ENCODE results near the gene GMPR2. TPM values are rescaled to one million over a fixed set of nuclear protein-coding genes. Genes with fewer than 3 reads are reported as not detected.

Gene GMPR2
- polyA plus RNA-seq, 3 donors, result 84.4 to 84.7 (median 84.5) TPM

DNA sequence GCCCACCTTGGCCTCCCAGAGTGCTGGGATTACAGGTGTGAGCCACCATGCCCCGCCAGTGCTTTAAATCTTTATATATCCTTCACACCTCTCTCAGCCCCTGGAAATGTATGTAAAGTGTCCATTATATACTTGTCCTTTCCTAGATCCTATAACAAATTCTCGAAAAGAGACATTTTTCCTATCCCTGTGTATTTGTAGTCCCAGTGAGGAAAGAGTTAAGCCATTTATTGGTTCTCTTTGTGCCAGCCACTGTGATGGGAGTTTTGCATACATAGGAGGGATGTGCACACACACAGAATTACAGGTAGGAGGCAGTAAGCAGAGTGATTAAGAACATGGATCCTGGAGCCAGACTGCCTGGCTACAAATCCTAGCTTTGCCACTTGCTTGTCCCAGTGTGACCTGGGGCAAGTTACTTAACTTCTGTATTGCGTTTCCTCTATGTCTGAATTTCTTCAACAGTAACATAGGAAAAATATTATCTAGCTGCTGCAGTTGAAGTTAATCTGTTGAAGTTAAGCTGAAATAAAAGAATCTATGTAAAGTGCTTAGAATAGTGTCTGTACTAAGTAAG lies 40.8 kb downstream of the GMPR2 start:
- no CpG with 5 or more reads among the region's 3 CpGs for WGBS (ENCODE audit: insufficient coverage)
- Mint-ChIP-seq H3K27ac (peak overlapping the region; percentile 90 to 97 (median 95)), H3K4me3 (peak overlapping the region in 1 of 2 donors; percentile 62), H3K36me3 (peaks cover 17 to 19% of the 10 kb centered on the region in 2 donors), H3K27me3 (ENCODE audit: low read depth in 3 of 3) (no peaks in the 10 kb centered on the region), H3K4me1 (peaks cover 72% of the 10 kb centered on the region), H3K9me3 (peaks cover 0 to 4% (median 0%) of the 10 kb centered on the region in 7 donors)
- Histone ChIP-seq H3K4me3 (replicated peaks in 1 of 3; ENCODE audit: low read depth in 2 of 3, low read length in 3 of 3) (peak overlapping the region in 1 of 3 experiments; percentile 53), H3K79me2 (ENCODE audit: insufficient read depth, low read length) (peaks cover 60% of the 10 kb centered on the region), H3K4me1 (ENCODE audit: control insufficient read depth in 1 of 2, insufficient read depth in 2 of 2, low read length in 2 of 2) (peaks cover 76 to 80% of the 10 kb centered on the region in 2 donors), H3K27ac (ENCODE audit: low read depth in 1 of 2, low read length in 2 of 2) (peak overlapping the region; percentile 79 to 98), H3K36me3 (replicated peaks in 1 of 2; ENCODE audit: control insufficient read depth in 1 of 2, insufficient read depth in 2 of 2, low read length in 2 of 2) (peaks cover 15 to 17% of the 10 kb centered on the region in 2 donors), H3K4me2 (replicated peaks; ENCODE audit: extremely low read depth, low read length, poor library complexity, severe bottlenecking) (peak overlapping the region; percentile 56), H3K9me3 (replicated peaks in 1 of 2; ENCODE audit: control insufficient read depth in 1 of 2, insufficient read depth in 1 of 2, low read length in 2 of 2) (no peaks in the 10 kb centered on the region), H3K27me3 (ENCODE audit: control insufficient read depth in 2 of 2, insufficient read depth in 2 of 2, low read length in 2 of 2) (no peaks in the 10 kb centered on the region), H2AFZ (ENCODE audit: insufficient read depth, low read depth, low read length, poor library complexity, severe bottlenecking) (no peak overlapping the region), H3K9ac (ENCODE audit: insufficient read depth, low read length, poor library complexity, severe bottlenecking) (no peak overlapping the region), H4K20me1 (ENCODE audit: insufficient read depth, low read length) (no peaks in the 10 kb centered on the region)
- TF ChIP-seq, protein P1, sequence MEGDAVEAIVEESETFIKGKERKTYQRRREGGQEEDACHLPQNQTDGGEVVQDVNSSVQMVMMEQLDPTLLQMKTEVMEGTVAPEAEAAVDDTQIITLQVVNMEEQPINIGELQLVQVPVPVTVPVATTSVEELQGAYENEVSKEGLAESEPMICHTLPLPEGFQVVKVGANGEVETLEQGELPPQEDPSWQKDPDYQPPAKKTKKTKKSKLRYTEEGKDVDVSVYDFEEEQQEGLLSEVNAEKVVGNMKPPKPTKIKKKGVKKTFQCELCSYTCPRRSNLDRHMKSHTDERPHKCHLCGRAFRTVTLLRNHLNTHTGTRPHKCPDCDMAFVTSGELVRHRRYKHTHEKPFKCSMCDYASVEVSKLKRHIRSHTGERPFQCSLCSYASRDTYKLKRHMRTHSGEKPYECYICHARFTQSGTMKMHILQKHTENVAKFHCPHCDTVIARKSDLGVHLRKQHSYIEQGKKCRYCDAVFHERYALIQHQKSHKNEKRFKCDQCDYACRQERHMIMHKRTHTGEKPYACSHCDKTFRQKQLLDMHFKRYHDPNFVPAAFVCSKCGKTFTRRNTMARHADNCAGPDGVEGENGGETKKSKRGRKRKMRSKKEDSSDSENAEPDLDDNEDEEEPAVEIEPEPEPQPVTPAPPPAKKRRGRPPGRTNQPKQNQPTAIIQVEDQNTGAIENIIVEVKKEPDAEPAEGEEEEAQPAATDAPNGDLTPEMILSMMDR (IDR thresholded peaks at IDR 0.05), result no peak
- peak; percentile 18 to 59 (median 56) for DNase-seq
- intact Hi-C loops (cut with micrococcal nuclease), result no loop called here

DNA sequence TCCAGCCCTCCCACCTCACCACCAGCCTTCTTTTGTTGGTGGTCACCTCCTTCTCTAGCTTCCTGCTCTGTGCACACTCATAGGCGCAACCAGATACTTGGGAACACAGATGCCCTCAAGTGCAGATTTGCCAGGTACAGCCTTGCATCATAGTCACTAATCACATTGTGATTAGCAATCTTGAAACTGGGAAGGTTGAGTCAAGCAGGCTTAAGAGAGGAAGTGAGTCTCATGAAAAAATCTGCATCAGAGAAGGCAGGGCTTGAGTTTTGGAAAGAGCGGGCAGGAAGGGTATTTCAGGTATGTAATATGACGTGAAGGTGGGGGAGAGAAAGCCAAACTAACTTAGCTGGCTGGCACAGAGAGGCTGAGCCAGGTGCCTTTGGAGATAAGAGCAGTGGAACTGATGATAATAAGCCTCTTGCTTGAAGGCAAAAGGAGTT lies 41.4 kb downstream of the GMPR2 start:
- peaks cover 78% of the 10 kb centered on the region for H3K4me1 Mint-ChIP-seq
- peaks cover 11 to 15% of the 10 kb centered on the region in 2 donors for H3K36me3 Mint-ChIP-seq
- TF ChIP-seq, protein P1 (IDR thresholded peaks at IDR 0.05), result no peak
- intact Hi-C loops (cut with micrococcal nuclease), result no loop called here
- Histone ChIP-seq H4K20me1 (ENCODE audit: insufficient read depth, low read length) (no peaks in the 10 kb centered on the region), H3K27ac (ENCODE audit: low read depth in 1 of 2, low read length in 2 of 2) (peak overlapping the region; percentile 79 to 98), H3K27me3 (ENCODE audit: control insufficient read depth in 2 of 2, insufficient read depth in 2 of 2, low read length in 2 of 2) (no peaks in the 10 kb centered on the region), H3K79me2 (ENCODE audit: insufficient read depth, low read length) (peaks cover 66% of the 10 kb centered on the region), H3K4me2 (replicated peaks; ENCODE audit: extremely low read depth, low read length, poor library complexity, severe bottlenecking) (peak overlapping the region; percentile 56), H2AFZ (ENCODE audit: insufficient read depth, low read depth, low read length, poor library complexity, severe bottlenecking) (no peak overlapping the region), H3K4me1 (ENCODE audit: control insufficient read depth in 1 of 2, insufficient read depth in 2 of 2, low read length in 2 of 2) (peaks cover 82 to 86% of the 10 kb centered on the region in 2 donors), H3K36me3 (replicated peaks in 1 of 2; ENCODE audit: control insufficient read depth in 1 of 2, insufficient read depth in 2 of 2, low read length in 2 of 2) (peaks cover 9 to 11% of the 10 kb centered on the region in 2 donors), H3K9ac (ENCODE audit: insufficient read depth, low read length, poor library complexity, severe bottlenecking) (no peak overlapping the region), H3K9me3 (replicated peaks in 1 of 2; ENCODE audit: control insufficient read depth in 1 of 2, insufficient read depth in 1 of 2, low read length in 2 of 2) (no peaks in the 10 kb centered on the region), H3K4me3 (replicated peaks in 1 of 3; ENCODE audit: low read depth in 2 of 3, low read length in 3 of 3) (peak overlapping the region in 1 of 3 experiments; percentile 53)
- peaks cover 0 to 3% (median 0%) of the 10 kb centered on the region in 3 donors for H3K27me3 Mint-ChIP-seq (ENCODE audit: low read depth in 3 of 3)
- DNase-seq, result peak; percentile 76 to 93 (median 88)
- peaks cover 0 to 4% (median 0%) of the 10 kb centered on the region in 7 donors for H3K9me3 Mint-ChIP-seq
- WGBS (ENCODE audit: insufficient coverage), result 0% methylated on average over 2 of the region's 3 CpGs
- H3K4me3 Mint-ChIP-seq, result peak overlapping the region in 1 of 2 donors; percentile 62
- peak overlapping the region; percentile 90 to 97 (median 95) for H3K27ac Mint-ChIP-seq

Measured in CD14-positive monocyte (primary cell).